PC-3 (cell line): ENCODE data around the gene MRPL24.

ENCODE experiments used
- EZH2 ChIP-seq: fragments of 300-600 bp; sonication (generic); IDR thresholded peaks from one replicate; pipeline ENCODE4 v1.6.1; 2017; ENCODE audit warnings: antibody characterized with exemption, mild to moderate bottlenecking, low read length; ENCODE audit not compliant: unreplicated experiment
- TF ChIP-seq, protein P1 (sequence below): fragments of 300-600 bp; sonication (generic); conservative IDR thresholded peaks from 2 replicates; pipeline ENCODE4 v1.5.1; 2017; ENCODE audit warnings: antibody characterized with exemption, low read depth, mild to moderate bottlenecking, low read length

- TF ChIP-seq, protein P1, sequence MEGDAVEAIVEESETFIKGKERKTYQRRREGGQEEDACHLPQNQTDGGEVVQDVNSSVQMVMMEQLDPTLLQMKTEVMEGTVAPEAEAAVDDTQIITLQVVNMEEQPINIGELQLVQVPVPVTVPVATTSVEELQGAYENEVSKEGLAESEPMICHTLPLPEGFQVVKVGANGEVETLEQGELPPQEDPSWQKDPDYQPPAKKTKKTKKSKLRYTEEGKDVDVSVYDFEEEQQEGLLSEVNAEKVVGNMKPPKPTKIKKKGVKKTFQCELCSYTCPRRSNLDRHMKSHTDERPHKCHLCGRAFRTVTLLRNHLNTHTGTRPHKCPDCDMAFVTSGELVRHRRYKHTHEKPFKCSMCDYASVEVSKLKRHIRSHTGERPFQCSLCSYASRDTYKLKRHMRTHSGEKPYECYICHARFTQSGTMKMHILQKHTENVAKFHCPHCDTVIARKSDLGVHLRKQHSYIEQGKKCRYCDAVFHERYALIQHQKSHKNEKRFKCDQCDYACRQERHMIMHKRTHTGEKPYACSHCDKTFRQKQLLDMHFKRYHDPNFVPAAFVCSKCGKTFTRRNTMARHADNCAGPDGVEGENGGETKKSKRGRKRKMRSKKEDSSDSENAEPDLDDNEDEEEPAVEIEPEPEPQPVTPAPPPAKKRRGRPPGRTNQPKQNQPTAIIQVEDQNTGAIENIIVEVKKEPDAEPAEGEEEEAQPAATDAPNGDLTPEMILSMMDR, result no peak
- no peak for TF ChIP-seq EZH2
Observed at GRCh38 chr1:156789621-156790318, 48.9 kb upstream of the MRPL24 start.
